Measurements from ENCODE around the gene GSK3A.

GSK3A gene

GRCh38 chr19:42225718-42226292 lies 16.6 kb downstream of the GSK3A start:
- H3K9me3 ChIP-seq (ENCODE audit: control insufficient read depth, low read depth, low read length) = no peaks in the 10 kb centered on the region
- H3K36me3 ChIP-seq (ENCODE audit: control insufficient read depth, low read depth, low read length) = peaks cover 36% of the 10 kb centered on the region
- no peak overlapping the region for H3K9ac ChIP-seq (ENCODE audit: low read length)
- no peak overlapping the region for H3K27ac ChIP-seq (ENCODE audit: low read length)
- no peaks in the 10 kb centered on the region for H3K4me1 ChIP-seq (ENCODE audit: control insufficient read depth, low read depth, low read length)
- H3K27me3 ChIP-seq (ENCODE audit: control insufficient read depth, insufficient read depth, low read length) = no peaks in the 10 kb centered on the region
- no peak overlapping the region for H3K4me3 ChIP-seq (ENCODE audit: low read length)

- Histone ChIP-seq H3K27me3 (ENCODE audit: control insufficient read depth, insufficient read depth, low read length) (no peaks in the 10 kb centered on the region), H3K4me3 (ENCODE audit: low read length) (no peak overlapping the region), H3K9ac (ENCODE audit: low read length) (no peak overlapping the region), H3K36me3 (ENCODE audit: control insufficient read depth, low read depth, low read length) (peaks cover 35% of the 10 kb centered on the region), H3K9me3 (ENCODE audit: control insufficient read depth, low read depth, low read length) (no peaks in the 10 kb centered on the region), H3K27ac (ENCODE audit: low read length) (no peak overlapping the region), H3K4me1 (ENCODE audit: control insufficient read depth, low read depth, low read length) (no peaks in the 10 kb centered on the region)
Observed at GRCh38 chr19:42224940-42225717, 17.3 kb downstream of the GSK3A start.

- Histone ChIP-seq H3K36me3 (ENCODE audit: control insufficient read depth, low read depth, low read length) (peaks cover 13% of the 10 kb centered on the region), H3K9me3 (ENCODE audit: control insufficient read depth, low read depth, low read length) (no peaks in the 10 kb centered on the region), H3K27ac (ENCODE audit: low read length) (peak overlapping the region; percentile 51), H3K27me3 (ENCODE audit: control insufficient read depth, insufficient read depth, low read length) (no peaks in the 10 kb centered on the region), H3K4me3 (ENCODE audit: low read length) (peak overlapping the region; percentile 92), H3K4me1 (ENCODE audit: control insufficient read depth, low read depth, low read length) (peaks cover 8% of the 10 kb centered on the region), H3K9ac (ENCODE audit: low read length) (peak overlapping the region; percentile 88)
Observed at GRCh38 chr19:42220751-42221097, 21.7 kb downstream of the GSK3A start.

GRCh38 chr19:42219812-42220750 lies 22.3 kb downstream of the GSK3A start, which contains the start of gene ZNF526:
ZNF526 (plus strand) TSS chr19:42220312; CDS start chr19:42224404, 4,092 bp downstream.
- Histone ChIP-seq H3K4me1 (ENCODE audit: control insufficient read depth, low read depth, low read length) (peaks cover 8% of the 10 kb centered on the region), H3K27ac (ENCODE audit: low read length) (peak within 1 kb of the TSS; percentile 51), H3K36me3 (ENCODE audit: control insufficient read depth, low read depth, low read length) (peaks cover 11% of the 10 kb centered on the region), H3K9ac (ENCODE audit: low read length) (peak within 1 kb of the TSS; percentile 88), H3K9me3 (ENCODE audit: control insufficient read depth, low read depth, low read length) (no peaks in the 10 kb centered on the region), H3K27me3 (ENCODE audit: control insufficient read depth, insufficient read depth, low read length) (no peaks in the 10 kb centered on the region), H3K4me3 (ENCODE audit: low read length) (peak within 1 kb of the TSS; percentile 92)

GRCh38 chr19:42217520-42218437 lies 24.6 kb downstream of the GSK3A start, which contains the start of gene DEDD2:
DEDD2 (minus strand) TSS chr19:42217677; CDS start chr19:42217007, 670 bp downstream.
- H3K4me1 ChIP-seq (ENCODE audit: control insufficient read depth, low read depth, low read length) = peaks cover 8% of the 10 kb centered on the region
- no peaks in the 10 kb centered on the region for H3K27me3 ChIP-seq (ENCODE audit: control insufficient read depth, insufficient read depth, low read length)
- H3K9me3 ChIP-seq (ENCODE audit: control insufficient read depth, low read depth, low read length) = no peaks in the 10 kb centered on the region
- peak within 1 kb of the TSS; percentile 92 for H3K4me3 ChIP-seq (ENCODE audit: low read length)
- peaks cover 23% of the 10 kb centered on the region for H3K36me3 ChIP-seq (ENCODE audit: control insufficient read depth, low read depth, low read length)
- peak within 1 kb of the TSS; percentile 82 for H3K27ac ChIP-seq (ENCODE audit: low read length)
- H3K9ac ChIP-seq (ENCODE audit: low read length) = peak within 1 kb of the TSS; percentile 72

- Histone ChIP-seq H3K36me3 (ENCODE audit: control insufficient read depth, low read depth, low read length) (peaks cover 24% of the 10 kb centered on the region), H3K9me3 (ENCODE audit: control insufficient read depth, low read depth, low read length) (no peaks in the 10 kb centered on the region), H3K9ac (ENCODE audit: low read length) (peak overlapping the region; percentile 72), H3K4me3 (ENCODE audit: low read length) (peak overlapping the region; percentile 92), H3K27me3 (ENCODE audit: control insufficient read depth, insufficient read depth, low read length) (no peaks in the 10 kb centered on the region), H3K27ac (ENCODE audit: low read length) (peak overlapping the region; percentile 82), H3K4me1 (ENCODE audit: control insufficient read depth, low read depth, low read length) (peaks cover 8% of the 10 kb centered on the region)
Observed at GRCh38 chr19:42216653-42217519, 25.5 kb downstream of the GSK3A start.

GRCh38 chr19:42214810-42215485 lies 27.5 kb downstream of the GSK3A start:
- Histone ChIP-seq H3K36me3 (ENCODE audit: control insufficient read depth, low read depth, low read length) (peaks cover 26% of the 10 kb centered on the region), H3K4me3 (ENCODE audit: low read length) (no peak overlapping the region), H3K9ac (ENCODE audit: low read length) (no peak overlapping the region)

GRCh38 chr19:42212886-42213285 lies 29.5 kb downstream of the GSK3A start:
- Histone ChIP-seq H3K27me3 (ENCODE audit: control insufficient read depth, insufficient read depth, low read length) (no peaks in the 10 kb centered on the region), H3K4me1 (ENCODE audit: control insufficient read depth, low read depth, low read length) (peaks cover 1% of the 10 kb centered on the region), H3K4me3 (ENCODE audit: low read length) (no peak overlapping the region), H3K27ac (ENCODE audit: low read length) (no peak overlapping the region), H3K36me3 (ENCODE audit: control insufficient read depth, low read depth, low read length) (peaks cover 47% of the 10 kb centered on the region), H3K9ac (ENCODE audit: low read length) (no peak overlapping the region), H3K9me3 (ENCODE audit: control insufficient read depth, low read depth, low read length) (no peaks in the 10 kb centered on the region)

More at GRCh38 chr19:42214810-42215485, 27.5 kb downstream of the GSK3A start:
- Histone ChIP-seq H3K9me3 (ENCODE audit: control insufficient read depth, low read depth, low read length) (no peaks in the 10 kb centered on the region), H3K27me3 (ENCODE audit: control insufficient read depth, insufficient read depth, low read length) (no peaks in the 10 kb centered on the region), H3K4me1 (ENCODE audit: control insufficient read depth, low read depth, low read length) (peaks cover 8% of the 10 kb centered on the region), H3K27ac (ENCODE audit: low read length) (no peak overlapping the region)

GRCh38 chr19:42208612-42209011 lies 33.8 kb downstream of the GSK3A start:
- H3K9me3 ChIP-seq (ENCODE audit: control insufficient read depth, low read depth, low read length) = no peaks in the 10 kb centered on the region
- no peak overlapping the region for H3K4me3 ChIP-seq (ENCODE audit: low read length)
- H3K4me1 ChIP-seq (ENCODE audit: control insufficient read depth, low read depth, low read length) = peaks cover 8% of the 10 kb centered on the region
- no peaks in the 10 kb centered on the region for H3K27me3 ChIP-seq (ENCODE audit: control insufficient read depth, insufficient read depth, low read length)
- no peak overlapping the region for H3K9ac ChIP-seq (ENCODE audit: low read length)
- H3K36me3 ChIP-seq (ENCODE audit: control insufficient read depth, low read depth, low read length) = peaks cover 49% of the 10 kb centered on the region
- H3K27ac ChIP-seq (ENCODE audit: low read length) = no peak overlapping the region
